Measurements from ENCODE around the gene TMEM212. TPM values are rescaled to one million over a fixed set of nuclear protein-coding genes. Genes with fewer than 3 reads are reported as not detected.

Gene TMEM212
- total and polyA plus RNA-seq, 4 donors: 0.22 to 0.57 (median 0.40) TPM

DNA sequence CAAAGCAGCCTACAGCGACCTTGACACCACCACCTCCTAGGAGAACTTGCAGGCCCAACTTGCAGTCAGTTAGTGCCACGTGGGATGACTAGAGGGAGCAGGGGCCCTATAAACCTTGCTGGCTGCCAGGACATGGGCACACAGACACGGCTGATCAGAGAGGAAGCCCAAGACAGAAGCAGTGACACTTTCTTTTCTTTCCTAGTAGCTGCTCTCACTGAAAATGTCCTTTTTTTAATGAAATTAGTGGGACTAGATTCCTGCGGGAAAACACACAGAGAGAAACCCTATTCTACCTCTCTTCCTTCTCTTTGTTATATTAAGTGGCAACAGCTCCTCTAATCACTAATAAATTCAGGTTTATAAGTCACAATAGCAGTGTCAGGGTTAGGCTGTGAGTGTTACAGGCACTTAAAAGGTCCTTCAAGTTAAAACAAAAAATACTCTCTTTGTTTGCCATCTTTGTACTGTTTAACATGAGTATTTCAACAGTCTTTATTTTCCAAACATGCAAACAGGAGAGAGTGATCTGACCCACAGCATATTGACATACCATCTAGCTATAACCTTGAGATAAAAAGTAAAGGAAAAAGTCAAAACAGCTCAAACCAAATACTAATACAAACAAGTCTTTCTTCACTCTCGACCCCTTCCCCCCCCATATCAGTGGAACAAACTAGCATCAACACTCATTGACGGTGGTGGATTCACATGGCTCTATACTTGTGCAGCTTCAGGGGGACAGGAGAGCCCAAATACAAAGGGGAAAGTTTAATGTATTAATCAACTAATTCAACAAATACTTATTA is 2.1 kb upstream of the TMEM212 start:
- Histone ChIP-seq H3K4me1 (ENCODE audit: control insufficient read depth, insufficient read depth, low read length) (peaks cover 4% of the 10 kb centered on the region), H3K27me3 (ENCODE audit: control insufficient read depth, insufficient read depth, low read length) (no peaks in the 10 kb centered on the region), H3K9me3 (ENCODE audit: control insufficient read depth, insufficient read depth, low read length) (no peaks in the 10 kb centered on the region), H3K27ac (ENCODE audit: low read depth, low read length) (no peak overlapping the region), H3K36me3 (ENCODE audit: control insufficient read depth, insufficient read depth, low read length) (no peaks in the 10 kb centered on the region), H3K4me3 (ENCODE audit: low read depth, low read length) (no peak overlapping the region)
- 36% methylated on average over 2 of the region's 6 CpGs for WGBS (ENCODE audit: insufficient coverage)
- no peak for DNase-seq (ENCODE audit: low read depth in 4 of 6, low spot score in 6 of 6)

- WGBS (ENCODE audit: insufficient coverage): no CpG with 5 or more reads among the region's 1 CpG
- DNase-seq (ENCODE audit: low read depth in 4 of 6, low spot score in 6 of 6): no peak
- H3K4me1 ChIP-seq (ENCODE audit: control insufficient read depth, insufficient read depth, low read length): peaks cover 4% of the 10 kb centered on the region
- no peaks in the 10 kb centered on the region for H3K36me3 ChIP-seq (ENCODE audit: control insufficient read depth, insufficient read depth, low read length)
- no peaks in the 10 kb centered on the region for H3K9me3 ChIP-seq (ENCODE audit: control insufficient read depth, insufficient read depth, low read length)
- no peaks in the 10 kb centered on the region for H3K27me3 ChIP-seq (ENCODE audit: control insufficient read depth, insufficient read depth, low read length)
- no peak overlapping the region for H3K4me3 ChIP-seq (ENCODE audit: low read depth, low read length)
- no peak overlapping the region for H3K27ac ChIP-seq (ENCODE audit: low read depth, low read length)
Measured at GRCh38 chr3:171841620-171842000, 1.5 kb upstream of the TMEM212 start.

- WGBS (ENCODE audit: insufficient coverage): no CpG with 5 or more reads among the region's 2 CpGs
- Histone ChIP-seq H3K36me3 (ENCODE audit: control insufficient read depth, insufficient read depth, low read length) (no peaks in the 10 kb centered on the region), H3K27me3 (ENCODE audit: control insufficient read depth, insufficient read depth, low read length) (no peaks in the 10 kb centered on the region), H3K4me3 (ENCODE audit: low read depth, low read length) (no peak overlapping the region), H3K9me3 (ENCODE audit: control insufficient read depth, insufficient read depth, low read length) (no peaks in the 10 kb centered on the region), H3K4me1 (ENCODE audit: control insufficient read depth, insufficient read depth, low read length) (peaks cover 4% of the 10 kb centered on the region), H3K27ac (ENCODE audit: low read depth, low read length) (no peak overlapping the region)
- DNase-seq (ENCODE audit: low read depth in 4 of 6, low spot score in 6 of 6): no peak
Measured at GRCh38 chr3:171844873-171845272, 1.7 kb downstream of the TMEM212 start.

GRCh38 chr3:171845481-171846284 is 2.5 kb downstream of the TMEM212 start:
- Histone ChIP-seq H3K27ac (ENCODE audit: low read depth, low read length) (no peak overlapping the region), H3K4me1 (ENCODE audit: control insufficient read depth, insufficient read depth, low read length) (peaks cover 2% of the 10 kb centered on the region), H3K36me3 (ENCODE audit: control insufficient read depth, insufficient read depth, low read length) (no peaks in the 10 kb centered on the region), H3K4me3 (ENCODE audit: low read depth, low read length) (no peak overlapping the region), H3K27me3 (ENCODE audit: control insufficient read depth, insufficient read depth, low read length) (no peaks in the 10 kb centered on the region), H3K9me3 (ENCODE audit: control insufficient read depth, insufficient read depth, low read length) (no peaks in the 10 kb centered on the region)
- DNase-seq (ENCODE audit: low read depth in 4 of 6, low spot score in 6 of 6): no peak
- 90% methylated on average over 2 of the region's 3 CpGs for WGBS (ENCODE audit: insufficient coverage)

DNA sequence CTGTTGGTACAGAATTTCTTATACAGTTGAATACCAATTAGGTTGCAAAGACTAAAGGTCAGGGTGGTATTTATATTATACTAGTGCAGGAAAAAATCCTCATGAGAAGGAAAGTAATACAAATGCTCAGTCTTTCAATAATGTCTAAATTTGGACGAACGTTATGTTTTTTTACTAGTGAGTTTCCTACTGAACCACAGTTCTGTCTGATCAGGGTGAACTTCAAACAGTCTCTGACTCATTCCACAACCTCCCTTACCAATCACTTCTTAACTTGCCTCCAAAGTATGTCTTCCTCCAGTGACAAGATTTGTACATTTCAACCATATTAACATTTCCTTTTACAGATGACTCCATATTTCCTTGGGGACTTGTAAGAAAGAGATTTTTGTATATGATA is 3.4 kb downstream of the TMEM212 start:
- Histone ChIP-seq H3K9me3 (ENCODE audit: control insufficient read depth, insufficient read depth, low read length) (no peaks in the 10 kb centered on the region), H3K36me3 (ENCODE audit: control insufficient read depth, insufficient read depth, low read length) (no peaks in the 10 kb centered on the region), H3K27ac (ENCODE audit: low read depth, low read length) (no peak overlapping the region), H3K27me3 (ENCODE audit: control insufficient read depth, insufficient read depth, low read length) (no peaks in the 10 kb centered on the region), H3K4me1 (ENCODE audit: control insufficient read depth, insufficient read depth, low read length) (no peaks in the 10 kb centered on the region), H3K4me3 (ENCODE audit: low read depth, low read length) (no peak overlapping the region)
- DNase-seq (ENCODE audit: low read depth in 4 of 6, low spot score in 6 of 6): no peak
- no CpG with 5 or more reads among the region's 2 CpGs for WGBS (ENCODE audit: insufficient coverage)

DNA sequence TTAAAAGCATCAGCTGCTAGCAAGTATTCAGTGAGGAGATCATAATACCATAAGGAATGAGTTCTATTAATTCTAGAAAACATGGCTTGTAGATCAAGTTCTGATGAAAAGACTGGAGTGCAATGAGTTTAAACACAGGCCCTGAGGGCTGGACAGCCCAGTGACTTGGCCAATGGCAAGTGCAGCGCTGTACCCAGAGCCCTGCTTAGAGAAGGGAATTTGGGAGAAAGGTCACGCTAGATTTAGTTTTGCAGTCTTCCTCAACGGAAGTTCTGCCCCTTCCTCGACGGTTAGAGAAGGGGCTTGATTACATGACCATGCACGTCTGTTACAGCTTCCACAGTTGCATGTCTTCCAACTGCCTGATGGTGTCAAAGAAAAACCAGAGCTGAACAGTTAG is 4.0 kb downstream of the TMEM212 start:
- no peak for DNase-seq (ENCODE audit: low read depth in 4 of 6, low spot score in 6 of 6)
- H3K36me3 ChIP-seq (ENCODE audit: control insufficient read depth, insufficient read depth, low read length): no peaks in the 10 kb centered on the region
- no peaks in the 10 kb centered on the region for H3K27me3 ChIP-seq (ENCODE audit: control insufficient read depth, insufficient read depth, low read length)
- H3K9me3 ChIP-seq (ENCODE audit: control insufficient read depth, insufficient read depth, low read length): no peaks in the 10 kb centered on the region
- no peaks in the 10 kb centered on the region for H3K4me1 ChIP-seq (ENCODE audit: control insufficient read depth, insufficient read depth, low read length)
- no peak overlapping the region for H3K4me3 ChIP-seq (ENCODE audit: low read depth, low read length)
- H3K27ac ChIP-seq (ENCODE audit: low read depth, low read length): no peak overlapping the region
- WGBS (ENCODE audit: insufficient coverage): 70% methylated on average over 6 of the region's 6 CpGs

DNA sequence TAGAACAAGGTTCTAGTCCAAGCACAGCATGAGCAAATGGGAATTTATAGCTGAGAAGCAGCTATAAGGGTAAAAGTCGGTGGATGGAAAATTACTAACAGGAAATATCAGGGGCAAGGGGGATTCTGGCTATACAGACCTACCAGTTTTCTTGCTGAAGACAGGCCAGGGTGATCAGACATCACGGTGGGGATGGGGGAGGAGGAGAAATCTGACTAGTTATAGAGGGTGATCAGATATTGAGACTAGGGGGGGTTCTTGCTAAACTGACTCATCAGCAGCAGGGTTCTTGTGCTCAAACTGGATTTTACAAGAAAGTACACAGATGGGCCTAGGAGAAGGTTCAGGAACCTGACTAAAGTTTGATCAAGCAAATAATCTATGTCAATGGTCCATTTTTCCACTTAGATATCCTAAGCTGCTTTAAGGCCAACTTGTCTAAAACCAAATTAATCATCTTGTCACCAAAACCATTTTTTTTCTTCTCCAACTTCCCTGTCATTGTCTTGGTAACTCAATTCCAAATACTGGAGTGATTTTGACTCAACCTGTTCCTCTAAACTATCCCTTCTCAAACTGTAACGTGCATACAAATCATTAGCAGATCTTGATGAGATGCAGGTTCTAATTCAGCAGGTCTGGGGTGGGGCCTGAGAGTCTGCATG is 4.6 kb downstream of the TMEM212 start:
- H3K27ac ChIP-seq (ENCODE audit: low read depth, low read length): no peak overlapping the region
- H3K27me3 ChIP-seq (ENCODE audit: control insufficient read depth, insufficient read depth, low read length): no peaks in the 10 kb centered on the region
- WGBS (ENCODE audit: insufficient coverage): 96% methylated on average over 2 of the region's 3 CpGs

GRCh38 chr3:171849617-171850319 is 6.6 kb downstream of the TMEM212 start:
- Histone ChIP-seq H3K27me3 (ENCODE audit: control insufficient read depth, insufficient read depth, low read length) (no peaks in the 10 kb centered on the region), H3K9me3 (ENCODE audit: control insufficient read depth, insufficient read depth, low read length) (peaks cover 8% of the 10 kb centered on the region), H3K36me3 (ENCODE audit: control insufficient read depth, insufficient read depth, low read length) (no peaks in the 10 kb centered on the region), H3K4me1 (ENCODE audit: control insufficient read depth, insufficient read depth, low read length) (no peaks in the 10 kb centered on the region), H3K4me3 (ENCODE audit: low read depth, low read length) (no peak overlapping the region), H3K27ac (ENCODE audit: low read depth, low read length) (no peak overlapping the region)
- DNase-seq (ENCODE audit: low read depth in 4 of 6, low spot score in 6 of 6): no peak
- WGBS (ENCODE audit: insufficient coverage): 100% methylated on average over 3 of the region's 6 CpGs

More for the DNA sequence above, 4.6 kb downstream of the TMEM212 start:
- Histone ChIP-seq H3K9me3 (ENCODE audit: control insufficient read depth, insufficient read depth, low read length) (no peaks in the 10 kb centered on the region), H3K4me3 (ENCODE audit: low read depth, low read length) (no peak overlapping the region), H3K4me1 (ENCODE audit: control insufficient read depth, insufficient read depth, low read length) (no peaks in the 10 kb centered on the region), H3K36me3 (ENCODE audit: control insufficient read depth, insufficient read depth, low read length) (no peaks in the 10 kb centered on the region)
- DNase-seq (ENCODE audit: low read depth in 4 of 6, low spot score in 6 of 6): no peak

GRCh38 chr3:171850320-171850959 is 7.3 kb downstream of the TMEM212 start:
- 43% methylated on average over 1 of the region's 6 CpGs for WGBS (ENCODE audit: insufficient coverage)
- DNase-seq (ENCODE audit: low read depth in 4 of 6, low spot score in 6 of 6): peak in 2 of 6 donors; percentile 27 to 92
- Histone ChIP-seq H3K36me3 (ENCODE audit: control insufficient read depth, insufficient read depth, low read length) (no peaks in the 10 kb centered on the region), H3K27ac (ENCODE audit: low read depth, low read length) (no peak overlapping the region), H3K9me3 (ENCODE audit: control insufficient read depth, insufficient read depth, low read length) (peaks cover 11% of the 10 kb centered on the region), H3K4me3 (ENCODE audit: low read depth, low read length) (no peak overlapping the region), H3K27me3 (ENCODE audit: control insufficient read depth, insufficient read depth, low read length) (no peaks in the 10 kb centered on the region), H3K4me1 (ENCODE audit: control insufficient read depth, insufficient read depth, low read length) (no peaks in the 10 kb centered on the region)

All from spinal cord (tissue), 10 donors.